ENCODE measurements around the gene FAS.

FAS gene

DNA sequence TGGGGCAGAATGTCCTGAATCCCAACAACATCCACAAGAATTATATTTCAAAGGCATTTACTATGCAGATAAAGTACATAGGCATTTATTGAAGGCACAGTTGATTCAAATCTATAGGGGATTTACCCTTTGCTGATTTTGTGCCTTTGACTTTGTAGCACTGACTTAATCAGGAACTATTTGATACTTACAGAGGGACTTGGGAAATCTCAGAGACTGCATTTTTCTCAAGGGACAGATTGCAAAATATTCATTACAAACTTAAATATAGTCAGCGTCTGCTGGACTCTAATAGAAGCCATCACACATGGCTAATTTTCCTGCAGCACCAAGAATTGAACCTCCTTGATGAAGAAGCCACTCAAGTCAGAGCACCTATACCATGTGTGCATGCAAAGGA is 44.9 kb downstream of the FAS start:
- no peak for DNase-seq (ENCODE audit: low read depth in 2 of 2)

- DNase-seq (ENCODE audit: low read depth in 2 of 2) = no peak
Measured at GRCh38 chr10:89037096-89037495, 46.5 kb downstream of the FAS start.

DNA sequence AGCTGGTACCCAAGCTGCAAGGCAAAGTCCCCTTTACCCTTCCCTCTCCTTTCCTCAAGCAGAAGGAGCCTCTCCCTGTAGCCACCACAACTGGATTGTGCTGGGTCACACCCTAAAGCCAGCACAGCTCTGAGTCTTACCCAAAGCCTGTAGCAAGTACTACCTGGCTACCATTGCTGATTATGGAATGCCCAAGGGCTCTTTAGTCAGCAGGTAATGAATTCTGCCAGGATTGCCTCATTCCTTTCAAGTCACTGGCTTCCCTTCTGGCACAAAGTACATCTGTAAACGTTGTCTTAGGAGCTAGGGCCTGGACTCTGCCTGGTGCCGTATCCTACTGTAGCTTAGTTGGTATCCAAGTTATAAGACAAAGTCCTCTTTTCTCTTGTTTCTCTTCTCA is 52.0 kb downstream of the FAS start:
- DNase-seq (ENCODE audit: low read depth in 2 of 2) = no peak

- no peak for DNase-seq (ENCODE audit: low read depth in 2 of 2)
Measured at GRCh38 chr10:89043052-89043451, 52.5 kb downstream of the FAS start.

DNA sequence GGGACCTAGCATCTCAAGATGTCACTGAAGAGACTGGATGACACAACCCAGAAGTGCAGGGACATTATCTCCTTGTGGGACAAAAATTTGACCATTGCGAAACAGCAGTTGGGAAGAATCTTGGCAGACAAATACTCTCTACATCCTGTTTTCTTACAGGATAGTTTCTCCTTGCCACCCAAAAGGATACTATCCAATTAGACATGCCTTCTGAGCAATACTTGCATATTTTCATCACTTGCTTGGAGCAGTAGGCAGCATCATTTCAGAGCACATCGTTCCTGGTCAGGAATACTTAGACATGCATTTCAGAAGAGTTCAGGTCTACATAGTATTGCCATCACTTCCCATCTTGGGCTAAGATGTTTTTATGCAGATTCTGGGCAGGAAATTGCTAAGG is 56.8 kb downstream of the FAS start:
- no peak for DNase-seq (ENCODE audit: low read depth in 2 of 2)

DNA sequence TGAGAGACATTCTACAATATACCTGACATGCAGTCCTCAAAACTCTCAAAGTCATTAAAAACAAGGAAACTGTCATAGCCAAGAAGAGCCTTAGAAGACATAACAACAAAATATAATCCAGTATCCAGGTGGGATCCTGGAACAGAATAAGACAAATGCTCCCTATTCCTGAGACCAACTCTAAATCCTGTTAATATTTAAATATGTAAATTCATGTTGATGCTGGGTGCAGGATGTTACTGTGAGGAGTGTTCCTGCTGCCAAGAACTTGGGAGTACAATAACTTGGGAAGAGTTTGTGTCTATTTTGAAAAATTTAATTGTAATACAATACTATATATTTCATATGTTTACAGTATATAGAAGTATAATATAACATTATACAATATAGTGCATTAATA is 61.0 kb downstream of the FAS start:
- DNase-seq (ENCODE audit: low read depth in 2 of 2) = no peak

DNA sequence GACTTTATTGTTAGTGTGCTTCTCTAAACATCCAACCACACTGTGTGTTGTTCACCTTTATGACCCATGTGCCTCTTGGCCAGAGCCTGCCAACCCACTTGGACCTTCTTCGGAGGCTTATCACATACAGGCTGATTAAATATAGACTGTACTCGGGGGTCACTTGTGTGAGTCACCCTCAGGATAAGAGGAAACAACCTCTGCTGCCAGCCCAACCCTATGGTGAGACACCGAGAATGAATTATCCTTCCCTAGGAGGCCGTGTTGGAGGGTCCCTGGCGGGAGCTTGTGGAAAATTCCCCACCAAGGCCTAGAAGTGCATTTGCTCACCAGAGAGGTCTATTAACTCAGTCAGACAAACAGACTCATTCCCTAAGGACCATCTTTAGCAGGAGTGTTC is 63.0 kb downstream of the FAS start:
- DNase-seq (ENCODE audit: low read depth in 2 of 2) = no peak

DNA sequence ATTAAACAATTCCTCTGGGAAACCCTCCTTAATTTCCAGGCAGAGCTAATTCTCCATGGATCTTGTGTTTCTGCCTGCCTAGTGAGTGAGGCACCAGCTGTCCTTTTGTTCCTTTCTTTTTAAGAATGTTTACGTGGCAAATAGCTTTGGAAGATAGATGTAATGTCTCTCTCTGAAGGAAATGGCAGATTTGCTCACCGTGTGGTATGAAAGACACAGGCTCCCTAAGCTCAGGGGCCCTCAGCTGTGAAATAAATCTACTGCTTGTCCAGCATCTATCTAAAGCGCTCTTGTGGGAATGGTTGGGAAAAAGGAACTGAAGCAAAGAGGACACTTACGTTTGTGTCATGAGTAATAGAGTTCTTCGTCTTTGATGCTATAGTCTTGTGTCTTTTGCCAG is 64.6 kb downstream of the FAS start:
- no peak for DNase-seq (ENCODE audit: low read depth in 2 of 2)

- no peak for DNase-seq (ENCODE audit: low read depth in 2 of 2)
Measured at GRCh38 chr10:89062861-89063260, 72.3 kb downstream of the FAS start.

GRCh38 chr10:89063465-89063864 is 72.9 kb downstream of the FAS start:
- DNase-seq (ENCODE audit: low read depth in 2 of 2) = no peak

GRCh38 chr10:89064748-89065147 is 74.2 kb downstream of the FAS start:
- DNase-seq (ENCODE audit: low read depth in 2 of 2) = no peak

Data from stimulated activated CD8-positive, alpha-beta memory T cell treated with anti-CD3 and anti-CD28 coated beads, Interleukin-15, amount 100 ng/mL, for 4 hours (primary cell).